GM12801 (cell line): ENCODE measurements around the gene PRR7.

Experiments used
- CTCF ChIP-seq: IDR thresholded peaks from one replicate; pipeline ENCODE4 v1.5.1; 2011; ENCODE audit warnings: control low read depth; ENCODE audit not compliant: insufficient read length; ENCODE audit errors: extremely low read depth

PRR7 gene

GRCh38 chr5:177468685-177469628 is 22.3 kb downstream of the PRR7 start:
- no peak for TF ChIP-seq CTCF

GRCh38 chr5:177469750-177470525 is 23.3 kb downstream of the PRR7 start:
- no peak for TF ChIP-seq CTCF

GRCh38 chr5:177470759-177471536 is 24.3 kb downstream of the PRR7 start:
- no peak for TF ChIP-seq CTCF

- TF ChIP-seq CTCF = no peak
These were observed 25.2 kb downstream of the PRR7 start for GRCh38 chr5:177471610-177472356.

GRCh38 chr5:177472460-177473442 is 26.1 kb downstream of the PRR7 start:
- TF ChIP-seq CTCF = no peak

- TF ChIP-seq CTCF = no peak
These were observed 26.9 kb downstream of the PRR7 start, which contains the start of gene DBN1 for GRCh38 chr5:177473443-177474001. Gene DBN1, minus strand, starts transcription at chr5:177473634. Its CDS starts 113 bp downstream, at chr5:177473521.
